22Rv1 (cell line): ENCODE data around the gene ANXA2.

Experiments
- ZFX ChIP-seq: fragments of 450-650 bp; IDR thresholded peaks from 2 replicates; pipeline ENCODE4 v1.6.1; 2017; ENCODE audit warnings: antibody characterized with exemption, borderline replicate concordance
- TF ChIP-seq, protein P1 (sequence below): fragments of 450-650 bp; IDR thresholded peaks from 2 replicates; pipeline ENCODE4 v1.5.1; 2017; ENCODE audit warnings: mild to moderate bottlenecking

DNA sequence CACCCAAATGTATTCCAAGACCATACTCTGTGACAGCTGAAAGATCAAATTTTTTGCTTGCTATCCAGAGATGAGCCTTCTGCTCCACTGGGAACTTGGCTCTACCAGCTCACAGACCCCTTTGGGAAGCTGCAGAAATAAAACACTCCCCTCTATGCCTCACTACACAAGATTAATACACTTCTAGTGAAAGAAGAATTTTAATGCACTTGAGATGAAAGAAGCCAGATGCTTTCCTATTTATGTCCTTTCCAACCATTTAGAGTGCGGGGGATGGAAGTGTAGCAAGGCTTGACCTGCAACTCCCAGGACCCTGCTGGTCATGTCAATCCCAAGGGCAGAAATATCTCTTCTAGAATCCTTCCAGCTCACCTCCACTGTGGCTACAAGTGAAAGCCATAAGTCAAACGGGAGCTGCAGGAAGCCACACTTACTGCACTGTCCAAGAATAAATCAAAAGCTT lies 34.7 kb downstream of the ANXA2 start:
- TF ChIP-seq, protein P1, sequence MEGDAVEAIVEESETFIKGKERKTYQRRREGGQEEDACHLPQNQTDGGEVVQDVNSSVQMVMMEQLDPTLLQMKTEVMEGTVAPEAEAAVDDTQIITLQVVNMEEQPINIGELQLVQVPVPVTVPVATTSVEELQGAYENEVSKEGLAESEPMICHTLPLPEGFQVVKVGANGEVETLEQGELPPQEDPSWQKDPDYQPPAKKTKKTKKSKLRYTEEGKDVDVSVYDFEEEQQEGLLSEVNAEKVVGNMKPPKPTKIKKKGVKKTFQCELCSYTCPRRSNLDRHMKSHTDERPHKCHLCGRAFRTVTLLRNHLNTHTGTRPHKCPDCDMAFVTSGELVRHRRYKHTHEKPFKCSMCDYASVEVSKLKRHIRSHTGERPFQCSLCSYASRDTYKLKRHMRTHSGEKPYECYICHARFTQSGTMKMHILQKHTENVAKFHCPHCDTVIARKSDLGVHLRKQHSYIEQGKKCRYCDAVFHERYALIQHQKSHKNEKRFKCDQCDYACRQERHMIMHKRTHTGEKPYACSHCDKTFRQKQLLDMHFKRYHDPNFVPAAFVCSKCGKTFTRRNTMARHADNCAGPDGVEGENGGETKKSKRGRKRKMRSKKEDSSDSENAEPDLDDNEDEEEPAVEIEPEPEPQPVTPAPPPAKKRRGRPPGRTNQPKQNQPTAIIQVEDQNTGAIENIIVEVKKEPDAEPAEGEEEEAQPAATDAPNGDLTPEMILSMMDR, result no peak
- no peak for TF ChIP-seq ZFX
